SU-DHL-6 (cell line): ENCODE results near the gene NAXE.

Experiments used
- EZH2phosphoT487 ChIP-seq: fragments of 200-600 bp; sonication (generic), shearing (Covaris generic); conservative IDR thresholded peaks from 2 replicates; pipeline ENCODE4 v1.6.1; 2018; ENCODE audit warnings: mild to moderate bottlenecking, antibody characterized with exemption, low read length, moderate library complexity, mixed read lengths
- TF ChIP-seq, protein P1 (sequence below): fragments of 200-600 bp; sonication (generic); IDR thresholded peaks from one replicate; pipeline ENCODE4 v1.5.1; 2017; ENCODE audit warnings: antibody characterized with exemption, mild to moderate bottlenecking, low read length, moderate library complexity; ENCODE audit not compliant: insufficient read depth, poor library complexity, severe bottlenecking

DNA sequence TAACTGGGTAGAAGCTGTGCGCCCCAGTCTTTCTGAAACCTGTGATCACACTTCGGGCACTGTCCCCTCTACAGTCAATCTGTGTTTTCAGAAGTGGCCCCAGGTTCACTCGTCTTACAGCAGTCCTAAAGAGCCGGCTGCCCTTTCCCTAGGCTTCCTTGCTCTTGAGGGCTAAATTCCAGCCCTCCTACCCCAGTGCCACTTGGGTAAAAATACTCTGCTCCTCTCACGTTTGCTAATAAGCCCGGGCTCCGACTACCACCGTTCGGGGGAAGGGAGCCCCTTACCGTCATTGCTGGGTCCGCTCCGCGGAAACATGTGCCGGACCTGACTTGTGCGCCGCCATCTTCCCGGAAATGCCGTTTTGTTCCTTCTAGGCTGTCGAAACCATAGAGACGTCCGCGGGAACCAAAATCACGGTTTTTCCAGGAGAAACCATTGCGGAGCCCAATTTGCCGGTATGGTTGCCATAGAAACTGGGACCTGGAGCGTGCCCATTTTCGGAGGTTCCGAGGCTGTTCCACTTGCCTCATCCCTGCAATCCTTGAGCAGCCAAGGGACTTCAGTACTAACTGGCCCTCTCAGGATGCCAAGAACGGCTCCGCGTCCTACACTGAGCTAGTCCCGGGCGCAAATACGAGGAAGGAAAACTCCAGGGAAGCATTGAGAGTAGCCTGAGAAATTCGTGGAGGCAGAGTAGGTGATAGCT lies 9.7 kb downstream of the NAXE start, which contains the start of gene GPATCH4:
- TF ChIP-seq, protein P1, sequence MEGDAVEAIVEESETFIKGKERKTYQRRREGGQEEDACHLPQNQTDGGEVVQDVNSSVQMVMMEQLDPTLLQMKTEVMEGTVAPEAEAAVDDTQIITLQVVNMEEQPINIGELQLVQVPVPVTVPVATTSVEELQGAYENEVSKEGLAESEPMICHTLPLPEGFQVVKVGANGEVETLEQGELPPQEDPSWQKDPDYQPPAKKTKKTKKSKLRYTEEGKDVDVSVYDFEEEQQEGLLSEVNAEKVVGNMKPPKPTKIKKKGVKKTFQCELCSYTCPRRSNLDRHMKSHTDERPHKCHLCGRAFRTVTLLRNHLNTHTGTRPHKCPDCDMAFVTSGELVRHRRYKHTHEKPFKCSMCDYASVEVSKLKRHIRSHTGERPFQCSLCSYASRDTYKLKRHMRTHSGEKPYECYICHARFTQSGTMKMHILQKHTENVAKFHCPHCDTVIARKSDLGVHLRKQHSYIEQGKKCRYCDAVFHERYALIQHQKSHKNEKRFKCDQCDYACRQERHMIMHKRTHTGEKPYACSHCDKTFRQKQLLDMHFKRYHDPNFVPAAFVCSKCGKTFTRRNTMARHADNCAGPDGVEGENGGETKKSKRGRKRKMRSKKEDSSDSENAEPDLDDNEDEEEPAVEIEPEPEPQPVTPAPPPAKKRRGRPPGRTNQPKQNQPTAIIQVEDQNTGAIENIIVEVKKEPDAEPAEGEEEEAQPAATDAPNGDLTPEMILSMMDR = no peak
- no peak for TF ChIP-seq EZH2phosphoT487
